RPMI8226 (cell line): ENCODE data around the gene IL3RA.
A peak's percentile ranks its signal among the peaks of the same experiment; 100 is the strongest.
"Not testable (repeated sequence)": the region's sequence is repeated elsewhere in the genome, so short reads cannot be mapped to it uniquely, and the experiment has no call there.

ENCODE experiments used
- DNase-seq: peaks from one replicate; pipeline ENCODE4 v3.0.0-alpha.2; 2015

The IL3RA gene

GRCh38 chrX:1336331-1336943, at the start of gene IL3RA:
IL3RA (plus strand) TSS chrX:1336785; CDS start chrX:1341766, 4,981 bp downstream.
- peak; percentile 69 for DNase-seq

- no peak for DNase-seq
These were observed 47.0 kb upstream of the IL3RA start for GRCh38 chrX:1289535-1289934.

GRCh38 chrX:1291110-1291740, 45.4 kb upstream of the IL3RA start:
- DNase-seq: no peak

GRCh38 chrX:1292575-1293290, 43.9 kb upstream of the IL3RA start:
- DNase-seq: peak; percentile 7

GRCh38 chrX:1294301-1295067, 42.1 kb upstream of the IL3RA start:
- DNase-seq: peak; percentile 1

GRCh38 chrX:1295550-1295949, 41.0 kb upstream of the IL3RA start:
- peak; percentile 0 for DNase-seq

GRCh38 chrX:1297591-1297990, 39.0 kb upstream of the IL3RA start:
- DNase-seq: not testable (repeated sequence)

GRCh38 chrX:1300449-1300848, 36.1 kb upstream of the IL3RA start:
- DNase-seq: peak; percentile 49

- DNase-seq: peak; percentile 1
These were observed 31.2 kb upstream of the IL3RA start for GRCh38 chrX:1305411-1305810.

GRCh38 chrX:1306909-1307625, 29.5 kb upstream of the IL3RA start:
- peak; percentile 2 for DNase-seq

- DNase-seq: peak; percentile 17
These were observed 28.8 kb upstream of the IL3RA start for GRCh38 chrX:1307626-1308340.

- DNase-seq: peak; percentile 2
These were observed 28.1 kb upstream of the IL3RA start for GRCh38 chrX:1308476-1308875.

- DNase-seq: not testable (repeated sequence)
These were observed 27.7 kb upstream of the IL3RA start for GRCh38 chrX:1308917-1309316.

GRCh38 chrX:1313788-1314187, 22.8 kb upstream of the IL3RA start:
- DNase-seq: no peak

GRCh38 chrX:1316527-1316926, 20.1 kb upstream of the IL3RA start:
- DNase-seq: no peak

GRCh38 chrX:1321674-1322073, 14.9 kb upstream of the IL3RA start:
- peak; percentile 5 for DNase-seq

GRCh38 chrX:1322393-1322792, 14.2 kb upstream of the IL3RA start:
- no peak for DNase-seq

GRCh38 chrX:1323315-1323714, 13.3 kb upstream of the IL3RA start:
- DNase-seq: peak; percentile 89

- DNase-seq: peak; percentile 87
These were observed 11.0 kb upstream of the IL3RA start for GRCh38 chrX:1325515-1326116.

GRCh38 chrX:1327651-1328304, 8.8 kb upstream of the IL3RA start:
- DNase-seq: peak; percentile 1

- DNase-seq: peak; percentile 83
These were observed 6.0 kb upstream of the IL3RA start for GRCh38 chrX:1330605-1331004.
